Measurements from ENCODE around the gene SERP1. TPM values are rescaled to one million over a fixed set of nuclear protein-coding genes. Genes with fewer than 3 reads are reported as not detected.

Gene SERP1
- total RNA-seq, 1 experiment from 2014 or later = 147 TPM

DNA sequence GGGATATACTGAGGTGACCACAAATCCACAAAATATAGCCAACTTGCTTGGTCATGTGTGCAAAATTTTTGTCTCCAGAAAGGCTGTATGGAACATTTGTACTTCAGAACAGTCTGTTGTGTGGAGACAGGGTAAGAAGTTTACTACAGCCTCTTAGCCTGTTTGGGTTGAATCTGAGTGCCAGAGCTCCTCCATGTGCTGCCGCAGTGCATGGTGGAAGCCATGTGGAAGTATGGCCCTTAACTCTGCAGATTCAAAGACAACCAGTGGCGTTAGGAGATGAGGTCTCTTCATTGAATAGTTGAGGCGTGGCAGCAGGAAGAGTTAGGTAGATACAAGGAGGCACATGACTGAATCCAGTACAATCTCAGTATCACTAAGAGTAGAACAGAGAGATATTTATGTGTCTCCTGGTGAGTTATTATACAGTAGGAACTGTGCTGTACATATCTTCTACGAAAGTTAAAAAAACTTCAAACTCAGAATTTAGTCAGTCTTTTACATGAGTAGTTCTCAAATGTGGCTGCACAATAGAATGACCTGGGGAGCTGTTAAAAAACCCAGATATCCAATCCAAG is 9.7 kb upstream of the SERP1 start:
- no peak for DNase-seq
- TF ChIP-seq, protein P1, sequence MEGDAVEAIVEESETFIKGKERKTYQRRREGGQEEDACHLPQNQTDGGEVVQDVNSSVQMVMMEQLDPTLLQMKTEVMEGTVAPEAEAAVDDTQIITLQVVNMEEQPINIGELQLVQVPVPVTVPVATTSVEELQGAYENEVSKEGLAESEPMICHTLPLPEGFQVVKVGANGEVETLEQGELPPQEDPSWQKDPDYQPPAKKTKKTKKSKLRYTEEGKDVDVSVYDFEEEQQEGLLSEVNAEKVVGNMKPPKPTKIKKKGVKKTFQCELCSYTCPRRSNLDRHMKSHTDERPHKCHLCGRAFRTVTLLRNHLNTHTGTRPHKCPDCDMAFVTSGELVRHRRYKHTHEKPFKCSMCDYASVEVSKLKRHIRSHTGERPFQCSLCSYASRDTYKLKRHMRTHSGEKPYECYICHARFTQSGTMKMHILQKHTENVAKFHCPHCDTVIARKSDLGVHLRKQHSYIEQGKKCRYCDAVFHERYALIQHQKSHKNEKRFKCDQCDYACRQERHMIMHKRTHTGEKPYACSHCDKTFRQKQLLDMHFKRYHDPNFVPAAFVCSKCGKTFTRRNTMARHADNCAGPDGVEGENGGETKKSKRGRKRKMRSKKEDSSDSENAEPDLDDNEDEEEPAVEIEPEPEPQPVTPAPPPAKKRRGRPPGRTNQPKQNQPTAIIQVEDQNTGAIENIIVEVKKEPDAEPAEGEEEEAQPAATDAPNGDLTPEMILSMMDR (IDR thresholded peaks at IDR 0.05; ENCODE audit: unreplicated experiment) = no peak
- Mint-ChIP-seq H3K27me3 (ENCODE audit: unreplicated experiment) (no peaks in the 10 kb centered on the region), H3K36me3 (ENCODE audit: insufficient read depth, unreplicated experiment) (peaks cover 67% of the 10 kb centered on the region), H3K9me3 (ENCODE audit: low read depth, unreplicated experiment) (no peaks in the 10 kb centered on the region), H3K4me1 (ENCODE audit: low read depth, unreplicated experiment) (peaks cover 25% of the 10 kb centered on the region), H3K27ac (ENCODE audit: unreplicated experiment) (peak overlapping the region; percentile 38), H3K4me3 (ENCODE audit: low read depth, unreplicated experiment) (no peak overlapping the region)
- CTCF ChIA-PET = interaction anchor here (1.2 kb wide), 1 partner anchor 29 kb away, joined by 3 read pairs; no protein-coding TSS in a partner anchor
- intact Hi-C loops (cut with micrococcal nuclease; ENCODE audit: unreplicated experiment) = no loop called here
- no TSS peak for BruUV-seq (replicated peaks)

DNA sequence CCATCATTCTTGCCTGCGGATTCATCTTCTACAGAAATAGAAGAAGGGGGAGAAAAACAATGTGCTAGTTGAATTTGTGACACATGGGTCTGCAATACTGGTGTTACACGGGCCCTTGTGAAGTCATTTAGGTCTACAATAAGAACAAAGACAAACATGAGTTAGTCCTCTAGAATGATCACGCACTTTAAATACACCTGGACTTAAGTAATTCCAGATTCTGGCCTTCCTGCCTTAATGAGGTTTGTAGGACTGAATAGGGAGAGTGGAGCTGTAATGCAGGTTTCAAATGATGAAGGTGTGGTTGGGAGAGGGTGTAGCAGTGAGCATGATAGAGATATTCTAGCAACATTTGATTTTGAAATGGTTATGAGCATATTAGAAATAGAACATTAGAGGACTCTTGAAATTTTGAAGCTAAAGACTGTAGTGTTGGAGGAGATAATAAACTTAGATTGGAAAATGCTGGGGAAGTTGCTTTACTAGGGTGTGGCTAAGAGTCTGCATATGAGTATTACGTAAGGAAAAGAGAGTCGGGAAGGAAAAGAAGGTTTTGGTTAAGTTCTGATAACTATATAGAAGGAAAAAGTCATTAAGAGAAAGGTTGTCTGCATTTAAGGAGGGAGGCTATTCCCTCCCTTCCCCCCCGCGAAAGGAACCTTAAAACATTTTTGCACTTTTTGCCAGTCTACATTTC is 897 bp upstream of the SERP1 start:
- BruUV-seq (replicated peaks) = TSS peak; percentile 79
- DNase-seq = no peak
- H3K4me3 Mint-ChIP-seq (ENCODE audit: low read depth, unreplicated experiment) = peak overlapping the region; percentile 93

DNA sequence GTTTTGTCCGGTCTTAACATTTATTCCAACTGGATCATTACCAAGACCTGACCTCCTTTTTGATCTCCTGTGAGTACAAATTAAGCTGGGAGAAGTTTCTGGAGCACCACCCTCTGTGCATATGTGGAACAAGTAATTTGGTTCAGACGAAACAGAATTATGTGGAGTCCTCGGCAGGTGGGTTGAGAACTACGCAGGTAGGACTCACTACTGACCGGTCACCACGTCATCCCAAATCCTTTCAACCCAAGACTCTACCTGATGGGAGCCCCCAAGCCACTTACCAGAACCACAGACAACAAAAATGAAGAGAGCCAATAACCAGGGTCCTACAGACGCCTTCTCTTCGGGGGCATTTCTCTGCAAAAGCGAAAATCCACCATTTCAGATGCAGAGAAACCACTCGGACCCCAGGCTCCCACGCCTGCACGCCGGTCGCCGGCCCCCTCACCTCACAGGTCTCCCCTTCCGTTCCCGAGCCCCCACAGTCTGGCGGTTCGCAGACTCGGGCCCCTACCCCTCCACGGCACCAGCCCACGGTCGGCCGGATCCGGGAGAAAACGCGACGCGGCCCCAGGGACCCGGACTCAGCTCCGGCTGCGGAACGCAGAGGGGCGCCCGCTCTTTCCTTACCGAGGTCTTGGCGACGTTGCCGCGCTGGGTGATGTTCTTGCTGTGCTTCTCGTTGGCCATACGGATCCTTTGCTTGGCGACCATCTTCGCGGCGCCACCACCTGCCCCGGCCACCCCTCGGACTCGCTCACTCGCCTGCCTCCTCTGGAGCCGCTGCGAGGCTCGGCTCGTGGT is 674 bp downstream of the SERP1 start:
- TF ChIP-seq, protein P1 (IDR thresholded peaks at IDR 0.05; ENCODE audit: unreplicated experiment) = no peak
- peak; percentile 34 for DNase-seq
- H3K36me3 Mint-ChIP-seq (ENCODE audit: insufficient read depth, unreplicated experiment) = peaks cover 84% of the 10 kb centered on the region
- H3K4me1 Mint-ChIP-seq (ENCODE audit: low read depth, unreplicated experiment) = peaks cover 58% of the 10 kb centered on the region
- CTCF ChIA-PET = interaction anchor here (0.6 to 1.0 kb wide), 3 partner anchors 15 to 131 kb away, joined by 3 to 6 read pairs (median 5); no protein-coding TSS in a partner anchor
- peak overlapping the region; percentile 98 for H3K27ac Mint-ChIP-seq (ENCODE audit: unreplicated experiment)
- BruUV-seq (replicated peaks) = no TSS peak
- no peaks in the 10 kb centered on the region for H3K27me3 Mint-ChIP-seq (ENCODE audit: unreplicated experiment)
- intact Hi-C loops (cut with micrococcal nuclease; ENCODE audit: unreplicated experiment) = loop anchor here (2.0 to 5.0 kb wide), 2 partner anchors 75 to 217 kb away; partner anchors contain the start of gene SIAH2
- peak overlapping the region; percentile 93 for H3K4me3 Mint-ChIP-seq (ENCODE audit: low read depth, unreplicated experiment)
- no peaks in the 10 kb centered on the region for H3K9me3 Mint-ChIP-seq (ENCODE audit: low read depth, unreplicated experiment)

More for the DNA sequence above, 897 bp upstream of the SERP1 start:
- peaks cover 43% of the 10 kb centered on the region for H3K4me1 Mint-ChIP-seq (ENCODE audit: low read depth, unreplicated experiment)
- CTCF ChIA-PET = interaction anchor here (0.6 to 0.7 kb wide), 2 partner anchors 52 to 1145 kb away, joined by 3 read pairs; no protein-coding TSS in a partner anchor
- no peaks in the 10 kb centered on the region for H3K9me3 Mint-ChIP-seq (ENCODE audit: low read depth, unreplicated experiment)
- H3K36me3 Mint-ChIP-seq (ENCODE audit: insufficient read depth, unreplicated experiment) = peaks cover 71% of the 10 kb centered on the region
- H3K27me3 Mint-ChIP-seq (ENCODE audit: unreplicated experiment) = no peaks in the 10 kb centered on the region
- H3K27ac Mint-ChIP-seq (ENCODE audit: unreplicated experiment) = peak overlapping the region; percentile 98
- TF ChIP-seq, protein P1 (IDR thresholded peaks at IDR 0.05; ENCODE audit: unreplicated experiment) = no peak
- intact Hi-C loops (cut with micrococcal nuclease; ENCODE audit: unreplicated experiment) = loop anchor here (5.0 kb wide), 1 partner anchor 215 kb away; the partner anchor contains the start of gene SIAH2

DNA sequence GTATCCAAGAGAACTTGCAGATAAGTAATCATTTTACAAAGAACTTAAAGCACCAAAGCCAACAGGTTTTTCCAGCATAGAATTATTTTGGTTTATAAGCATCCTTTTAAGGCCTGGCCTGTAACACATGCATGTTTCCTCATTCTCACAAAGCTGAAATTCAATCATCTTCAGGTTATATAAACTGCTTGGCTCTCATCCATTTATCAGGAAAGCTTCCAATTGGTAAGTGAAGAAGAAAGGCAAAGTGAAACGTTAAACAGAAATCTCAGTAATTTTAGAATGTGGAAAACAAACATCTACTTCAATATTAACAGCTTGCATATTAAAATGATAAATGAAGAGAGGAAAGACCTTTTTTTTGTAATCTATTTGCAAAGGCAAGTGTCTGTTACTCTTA is 1.6 kb downstream of the SERP1 start:
- DNase-seq = no peak
- Mint-ChIP-seq H3K27ac (ENCODE audit: unreplicated experiment) (peak overlapping the region; percentile 98), H3K9me3 (ENCODE audit: low read depth, unreplicated experiment) (no peaks in the 10 kb centered on the region)

More for the DNA sequence above, 1.6 kb downstream of the SERP1 start:
- peaks cover 55% of the 10 kb centered on the region for H3K4me1 Mint-ChIP-seq (ENCODE audit: low read depth, unreplicated experiment)
- BruUV-seq (replicated peaks) = TSS peak; percentile 47
- H3K4me3 Mint-ChIP-seq (ENCODE audit: low read depth, unreplicated experiment) = peak overlapping the region; percentile 93
- H3K27me3 Mint-ChIP-seq (ENCODE audit: unreplicated experiment) = no peaks in the 10 kb centered on the region
- CTCF ChIA-PET = interaction anchor here (0.7 kb wide), 1 partner anchor 130 kb away, joined by 3 read pairs; no protein-coding TSS in a partner anchor
- intact Hi-C loops (cut with micrococcal nuclease; ENCODE audit: unreplicated experiment) = loop anchor here (2.0 to 5.0 kb wide), 2 partner anchors 74 to 218 kb away; partner anchors contain the start of gene SIAH2
- peaks cover 81% of the 10 kb centered on the region for H3K36me3 Mint-ChIP-seq (ENCODE audit: insufficient read depth, unreplicated experiment)
- TF ChIP-seq, protein P1 (IDR thresholded peaks at IDR 0.05; ENCODE audit: unreplicated experiment) = no peak

Measured in Calu3 (cell line).